ENCODE measurements around the gene HSPH1.

DNA sequence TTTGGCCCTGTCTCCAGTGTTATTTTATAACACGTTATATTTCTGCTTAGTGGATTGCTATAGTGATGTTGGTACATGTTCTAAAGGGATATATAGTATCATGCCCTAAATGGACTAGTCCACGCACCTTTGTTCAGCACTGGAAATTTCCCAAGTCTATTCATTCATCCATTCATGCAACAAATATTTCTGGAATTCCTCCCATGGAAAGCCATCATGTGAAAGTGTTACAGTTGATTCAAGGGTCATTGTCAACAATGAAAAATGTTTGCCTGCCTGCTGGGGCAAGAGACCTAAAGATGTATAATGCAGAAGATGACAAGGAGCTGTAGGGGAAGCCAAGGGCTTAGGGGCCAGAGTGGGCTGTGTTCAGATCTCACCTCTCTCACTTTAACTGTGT lies 10.8 kb upstream of the HSPH1 start:
- TF ChIP-seq, protein P1, sequence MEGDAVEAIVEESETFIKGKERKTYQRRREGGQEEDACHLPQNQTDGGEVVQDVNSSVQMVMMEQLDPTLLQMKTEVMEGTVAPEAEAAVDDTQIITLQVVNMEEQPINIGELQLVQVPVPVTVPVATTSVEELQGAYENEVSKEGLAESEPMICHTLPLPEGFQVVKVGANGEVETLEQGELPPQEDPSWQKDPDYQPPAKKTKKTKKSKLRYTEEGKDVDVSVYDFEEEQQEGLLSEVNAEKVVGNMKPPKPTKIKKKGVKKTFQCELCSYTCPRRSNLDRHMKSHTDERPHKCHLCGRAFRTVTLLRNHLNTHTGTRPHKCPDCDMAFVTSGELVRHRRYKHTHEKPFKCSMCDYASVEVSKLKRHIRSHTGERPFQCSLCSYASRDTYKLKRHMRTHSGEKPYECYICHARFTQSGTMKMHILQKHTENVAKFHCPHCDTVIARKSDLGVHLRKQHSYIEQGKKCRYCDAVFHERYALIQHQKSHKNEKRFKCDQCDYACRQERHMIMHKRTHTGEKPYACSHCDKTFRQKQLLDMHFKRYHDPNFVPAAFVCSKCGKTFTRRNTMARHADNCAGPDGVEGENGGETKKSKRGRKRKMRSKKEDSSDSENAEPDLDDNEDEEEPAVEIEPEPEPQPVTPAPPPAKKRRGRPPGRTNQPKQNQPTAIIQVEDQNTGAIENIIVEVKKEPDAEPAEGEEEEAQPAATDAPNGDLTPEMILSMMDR (conservative IDR thresholded peaks at IDR 0.05) = no peak
- no peak for TF ChIP-seq ZFX (IDR thresholded peaks at IDR 0.05)

Data from C4-2B (cell line).